Osteoblast (primary cell): Measurements from ENCODE around the gene ADGRG4. TPM values are rescaled to one million over a fixed set of nuclear protein-coding genes. Genes with fewer than 3 reads are reported as not detected.
A peak's percentile ranks its signal among the peaks of the same experiment; 100 is the strongest.

Experiments used
- DNase-seq: peaks from one replicate; pipeline ENCODE4 v3.0.0; 2011; ENCODE audit warnings: low spot score, mixed read lengths; ENCODE audit not compliant: insufficient read length; ENCODE audit errors: missing footprints
- H2AFZ ChIP-seq: 2 replicates; pipeline ENCODE4 v1.6.0; 2011; ENCODE audit warnings: mild to moderate bottlenecking, low read length
- H3K27ac ChIP-seq: 2 replicates; pipeline ENCODE4 v1.5.1; 2011; ENCODE audit warnings: mild to moderate bottlenecking, low read depth, low read length, moderate library complexity
- H3K27me3 ChIP-seq: 2 replicates; pipeline ENCODE4 v1.6.0; 2012; ENCODE audit warnings: mild to moderate bottlenecking, control low read depth, inconsistent platforms, low read length, moderate library complexity; ENCODE audit not compliant: insufficient read depth
- H3K36me3 ChIP-seq: 2 replicates; pipeline ENCODE4 v1.5.1; 2011; ENCODE audit warnings: mild to moderate bottlenecking, low read length, control low read depth, moderate library complexity; ENCODE audit not compliant: insufficient read depth
- H3K4me1 ChIP-seq: 2 replicates; pipeline ENCODE4 v1.5.1; 2011; ENCODE audit warnings: mild to moderate bottlenecking, low read length, control low read depth, moderate library complexity; ENCODE audit not compliant: insufficient read depth
- H3K4me2 ChIP-seq: 2 replicates; pipeline ENCODE4 v1.6.0; 2011; ENCODE audit warnings: mild to moderate bottlenecking, low read length; ENCODE audit not compliant: insufficient read depth
- H3K4me3 ChIP-seq: fragments of 200-600 bp; sonication (generic); 3 replicates; pipeline ENCODE4 v1.5.1; 2012; ENCODE audit warnings: mild to moderate bottlenecking, low read length, inconsistent platforms; ENCODE audit not compliant: insufficient read depth
- H3K79me2 ChIP-seq: 2 replicates; pipeline ENCODE4 v1.6.0; 2012; ENCODE audit warnings: mild to moderate bottlenecking, low read length, control low read depth, inconsistent platforms; ENCODE audit not compliant: insufficient read depth
- H3K9me3 ChIP-seq: 2 replicates; pipeline ENCODE4 v1.5.1; 2011; ENCODE audit warnings: low read depth, low read length, control low read depth
- H4K20me1 ChIP-seq: 2 replicates; pipeline ENCODE4 v1.6.0; 2012; ENCODE audit warnings: mild to moderate bottlenecking, low read length, control low read depth; ENCODE audit not compliant: insufficient read depth
- total RNA-seq: library from RNA; depleted of rRNA; stranded (reverse); fragments of >200 nt; gene quantifications from 2 replicates; pipeline ENCODE4 v1.2.3, GENCODE V29; 2012
- TF ChIP-seq, protein P1 (sequence below): IDR thresholded peaks from 2 replicates; pipeline ENCODE4 v1.5.1; 2011; ENCODE audit warnings: mild to moderate bottlenecking, low read depth, low read length, moderate library complexity; ENCODE audit errors: extremely low read depth

The ADGRG4 gene
- total RNA-seq, 1 donor, result not detected

DNA sequence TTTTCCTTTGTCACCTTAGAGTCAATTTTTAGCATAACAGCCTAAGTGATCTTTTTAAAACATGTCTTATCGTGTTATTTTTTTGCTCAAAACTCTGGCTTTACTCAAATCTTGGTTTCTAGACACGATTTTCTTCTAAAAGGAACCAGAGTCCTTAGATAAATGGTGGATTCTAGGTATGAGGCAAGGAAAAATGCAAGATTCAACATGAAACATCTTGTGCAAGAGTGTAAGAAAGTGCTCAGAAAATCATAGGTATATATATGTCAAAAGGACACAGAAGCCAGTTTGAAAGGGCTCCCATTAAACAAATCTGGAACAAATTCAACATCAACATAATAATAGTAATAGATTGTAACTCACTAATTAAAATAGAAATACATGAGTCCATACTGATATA, 8.1 kb upstream of the ADGRG4 start:
- Histone ChIP-seq H3K27ac (no peak overlapping the region), H3K4me2 (no peak overlapping the region), H2AFZ (no peak overlapping the region), H3K79me2 (no peaks in the 10 kb centered on the region), H3K4me3 (no peak overlapping the region), H3K4me1 (no peaks in the 10 kb centered on the region), H3K36me3 (no peaks in the 10 kb centered on the region), H3K9me3 (no peaks in the 10 kb centered on the region), H3K27me3 (peaks cover 4% of the 10 kb centered on the region), H4K20me1 (no peaks in the 10 kb centered on the region)
- TF ChIP-seq, protein P1, sequence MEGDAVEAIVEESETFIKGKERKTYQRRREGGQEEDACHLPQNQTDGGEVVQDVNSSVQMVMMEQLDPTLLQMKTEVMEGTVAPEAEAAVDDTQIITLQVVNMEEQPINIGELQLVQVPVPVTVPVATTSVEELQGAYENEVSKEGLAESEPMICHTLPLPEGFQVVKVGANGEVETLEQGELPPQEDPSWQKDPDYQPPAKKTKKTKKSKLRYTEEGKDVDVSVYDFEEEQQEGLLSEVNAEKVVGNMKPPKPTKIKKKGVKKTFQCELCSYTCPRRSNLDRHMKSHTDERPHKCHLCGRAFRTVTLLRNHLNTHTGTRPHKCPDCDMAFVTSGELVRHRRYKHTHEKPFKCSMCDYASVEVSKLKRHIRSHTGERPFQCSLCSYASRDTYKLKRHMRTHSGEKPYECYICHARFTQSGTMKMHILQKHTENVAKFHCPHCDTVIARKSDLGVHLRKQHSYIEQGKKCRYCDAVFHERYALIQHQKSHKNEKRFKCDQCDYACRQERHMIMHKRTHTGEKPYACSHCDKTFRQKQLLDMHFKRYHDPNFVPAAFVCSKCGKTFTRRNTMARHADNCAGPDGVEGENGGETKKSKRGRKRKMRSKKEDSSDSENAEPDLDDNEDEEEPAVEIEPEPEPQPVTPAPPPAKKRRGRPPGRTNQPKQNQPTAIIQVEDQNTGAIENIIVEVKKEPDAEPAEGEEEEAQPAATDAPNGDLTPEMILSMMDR, result no peak
- DNase-seq, result no peak

DNA sequence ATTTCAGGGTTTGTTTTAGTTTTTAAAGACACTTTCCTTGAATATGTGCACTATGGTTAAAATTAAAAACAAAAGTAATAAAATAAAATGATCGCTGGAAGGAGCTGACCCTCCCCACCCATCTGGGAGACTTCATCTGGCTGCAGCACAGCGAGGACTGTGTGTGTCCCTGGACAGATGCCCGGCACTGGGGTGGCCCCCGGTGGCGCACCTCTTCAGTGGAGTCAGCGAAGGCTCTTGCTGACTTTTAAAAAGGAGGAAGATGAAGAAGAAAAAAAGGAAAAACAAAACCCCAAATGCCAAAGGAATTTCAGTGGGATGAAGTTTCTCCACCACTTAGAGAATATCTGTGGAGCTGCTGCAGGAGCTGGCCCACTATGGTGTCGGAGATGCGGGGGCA, 5.4 kb upstream of the ADGRG4 start:
- H3K4me1 ChIP-seq, result no peaks in the 10 kb centered on the region

DNA sequence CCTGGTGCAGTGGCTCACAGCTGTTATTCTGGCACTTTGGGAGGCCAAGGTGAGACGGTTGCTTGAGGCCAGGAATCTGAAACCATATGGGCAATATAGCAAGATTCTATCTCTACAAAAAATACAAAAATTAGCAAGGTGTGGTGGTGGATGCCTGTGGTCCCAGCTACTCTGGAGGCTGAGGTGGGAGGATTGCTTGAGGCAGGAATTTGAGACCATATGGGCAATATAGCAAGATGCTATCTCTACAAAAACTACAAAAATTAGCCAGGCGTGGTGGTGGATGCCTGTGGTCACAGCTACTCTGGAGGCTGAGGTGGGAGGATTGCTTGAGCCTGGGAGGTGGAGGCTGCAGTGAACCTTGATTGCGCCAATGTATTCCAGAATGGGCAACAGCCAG, 2.3 kb downstream of the ADGRG4 start:
- H3K9me3 ChIP-seq, result no peaks in the 10 kb centered on the region
- no peak overlapping the region for H3K4me3 ChIP-seq
- no peaks in the 10 kb centered on the region for H3K79me2 ChIP-seq

More for the DNA sequence above, 5.4 kb upstream of the ADGRG4 start:
- no peak overlapping the region for H2AFZ ChIP-seq
- no peaks in the 10 kb centered on the region for H3K9me3 ChIP-seq
- peaks cover 4% of the 10 kb centered on the region for H3K27me3 ChIP-seq
- no peak overlapping the region for H3K27ac ChIP-seq
- TF ChIP-seq, protein P1, result no peak
- DNase-seq, result peak; percentile 26
- no peaks in the 10 kb centered on the region for H3K36me3 ChIP-seq
- H3K79me2 ChIP-seq, result no peaks in the 10 kb centered on the region
- H3K4me2 ChIP-seq, result no peak overlapping the region
- H4K20me1 ChIP-seq, result no peaks in the 10 kb centered on the region
- H3K4me3 ChIP-seq, result no peak overlapping the region

DNA sequence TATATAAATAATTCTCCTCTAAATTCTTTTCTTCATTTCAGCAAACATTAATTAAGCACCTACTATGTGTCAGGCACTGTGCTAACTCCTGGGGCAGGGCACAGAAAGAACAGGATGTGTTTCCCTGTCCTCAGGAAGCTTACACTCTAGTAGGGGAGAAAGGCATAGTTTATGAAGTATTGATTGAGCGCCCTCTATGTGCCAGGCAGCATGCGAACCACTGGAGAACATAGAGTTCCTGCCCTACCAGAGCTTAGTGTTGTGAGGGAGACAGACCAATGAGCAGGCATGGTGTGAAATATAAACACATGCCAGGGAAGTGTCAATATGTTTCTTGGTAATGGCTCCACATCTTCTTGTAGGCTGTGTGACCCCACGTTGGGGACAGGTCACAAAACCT, 3.7 kb downstream of the ADGRG4 start:
- Histone ChIP-seq H3K4me1 (no peaks in the 10 kb centered on the region), H3K9me3 (no peaks in the 10 kb centered on the region), H3K79me2 (no peaks in the 10 kb centered on the region), H3K36me3 (no peaks in the 10 kb centered on the region), H2AFZ (no peak overlapping the region), H3K27me3 (no peaks in the 10 kb centered on the region), H3K4me2 (no peak overlapping the region), H3K4me3 (no peak overlapping the region), H4K20me1 (no peaks in the 10 kb centered on the region), H3K27ac (no peak overlapping the region)
- TF ChIP-seq, protein P1, result no peak
- peak; percentile 11 for DNase-seq

More for the DNA sequence above, 2.3 kb downstream of the ADGRG4 start:
- Histone ChIP-seq H2AFZ (no peak overlapping the region), H4K20me1 (no peaks in the 10 kb centered on the region), H3K27me3 (no peaks in the 10 kb centered on the region), H3K36me3 (no peaks in the 10 kb centered on the region), H3K27ac (no peak overlapping the region), H3K4me1 (no peaks in the 10 kb centered on the region), H3K4me2 (no peak overlapping the region)
- TF ChIP-seq, protein P1, result no peak
- DNase-seq, result no peak
